Activated CD4-positive, alpha-beta T cell treated with anti-CD3 and anti-CD28 coated beads, Interleukin-2, Interleukin-4, amounts not matched to agents 100 ng/mL and 50 ng/mL, durations not matched to agents 16 hours and 8 hours (primary cell): ENCODE data around the gene LSM14A.
"Not testable (repeated sequence)": the region's sequence is repeated elsewhere in the genome, so short reads cannot be mapped to it uniquely, and the experiment has no call there.

ENCODE experiments used
- DNase-seq: peaks from one replicate; pipeline ENCODE4 v3.0.0-alpha.2; 2020; ENCODE audit warnings: low spot score

Gene LSM14A

GRCh38 chr19:34191355-34191962, 19.2 kb downstream of the LSM14A start:
- no peak for DNase-seq

DNA sequence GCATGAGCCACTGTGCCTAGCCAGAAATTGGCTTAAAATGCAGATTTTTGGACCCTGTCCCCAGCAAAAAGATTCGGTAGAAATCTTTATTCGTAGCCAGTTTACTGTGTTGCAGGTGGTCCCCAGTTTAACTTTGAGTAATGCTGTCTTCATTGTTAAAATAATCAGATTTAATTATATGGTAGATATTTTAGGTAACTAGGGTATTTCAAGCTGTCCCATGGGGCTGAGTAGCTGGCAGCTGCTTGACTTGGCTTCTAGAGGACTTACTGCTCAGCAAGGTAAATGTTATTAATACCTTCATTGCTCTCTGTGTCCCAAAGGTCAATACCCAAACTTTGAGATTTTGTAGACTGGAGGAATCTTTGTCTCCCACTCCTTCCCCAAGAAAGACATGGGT, 21.1 kb downstream of the LSM14A start:
- DNase-seq = no peak

DNA sequence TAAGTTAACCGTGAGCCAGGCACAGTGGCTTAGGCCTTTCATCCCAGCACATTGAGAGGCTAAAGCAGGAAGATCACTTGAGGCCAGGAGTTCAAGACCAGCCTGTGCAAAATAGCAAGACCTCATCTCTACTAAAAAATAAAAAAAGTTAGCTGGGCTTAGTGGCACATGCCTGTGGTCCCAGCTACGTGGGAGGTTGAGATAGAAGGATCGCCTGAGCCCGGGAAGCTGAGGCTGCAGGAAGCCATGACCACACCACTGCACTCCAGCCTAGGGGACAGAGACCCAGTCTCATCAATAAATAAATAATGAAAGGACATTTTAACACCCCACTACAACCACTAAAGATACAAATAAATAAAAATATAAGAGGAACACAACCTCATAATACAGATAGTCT, 21.6 kb downstream of the LSM14A start:
- DNase-seq = no peak

DNA sequence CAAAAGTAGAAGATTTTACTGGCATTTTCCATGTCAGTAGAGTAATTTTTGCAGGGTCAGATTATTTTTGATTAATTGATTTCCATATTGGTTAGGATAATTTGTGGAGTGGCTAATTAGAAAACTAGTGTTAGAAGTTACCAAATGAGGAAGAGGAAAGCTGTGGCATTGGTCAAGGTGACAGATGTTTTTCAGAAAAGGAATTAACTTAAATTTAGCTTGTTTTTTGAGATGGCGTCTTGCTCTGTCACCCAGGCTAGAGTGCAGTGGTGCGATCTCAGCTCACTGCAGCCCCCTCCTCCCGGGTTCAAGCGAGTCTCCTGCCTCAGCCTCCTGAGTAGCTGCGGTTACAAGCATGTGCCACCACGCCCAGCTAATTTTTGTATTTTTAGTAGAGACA, 28.8 kb downstream of the LSM14A start:
- no peak for DNase-seq

DNA sequence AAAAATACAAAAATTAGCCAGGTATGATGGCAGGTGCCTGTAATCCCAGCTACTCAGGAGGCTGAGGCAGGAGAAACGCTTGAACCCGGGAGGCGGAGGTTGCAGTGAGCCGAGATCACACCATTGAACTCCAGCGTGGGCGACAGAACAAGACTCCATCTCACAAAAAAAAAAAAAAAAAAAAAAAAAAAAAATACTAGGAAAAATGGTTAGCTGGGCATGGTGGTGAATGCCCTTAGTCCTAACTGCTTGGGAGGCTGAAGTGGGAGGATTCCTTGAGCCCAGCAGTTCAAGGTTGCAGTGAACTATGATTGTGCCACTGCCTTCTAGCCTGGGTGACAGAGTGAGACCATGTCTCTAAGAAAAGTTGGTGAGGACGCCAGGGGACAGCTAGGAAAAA, 33.0 kb downstream of the LSM14A start:
- DNase-seq = not testable (repeated sequence)

DNA sequence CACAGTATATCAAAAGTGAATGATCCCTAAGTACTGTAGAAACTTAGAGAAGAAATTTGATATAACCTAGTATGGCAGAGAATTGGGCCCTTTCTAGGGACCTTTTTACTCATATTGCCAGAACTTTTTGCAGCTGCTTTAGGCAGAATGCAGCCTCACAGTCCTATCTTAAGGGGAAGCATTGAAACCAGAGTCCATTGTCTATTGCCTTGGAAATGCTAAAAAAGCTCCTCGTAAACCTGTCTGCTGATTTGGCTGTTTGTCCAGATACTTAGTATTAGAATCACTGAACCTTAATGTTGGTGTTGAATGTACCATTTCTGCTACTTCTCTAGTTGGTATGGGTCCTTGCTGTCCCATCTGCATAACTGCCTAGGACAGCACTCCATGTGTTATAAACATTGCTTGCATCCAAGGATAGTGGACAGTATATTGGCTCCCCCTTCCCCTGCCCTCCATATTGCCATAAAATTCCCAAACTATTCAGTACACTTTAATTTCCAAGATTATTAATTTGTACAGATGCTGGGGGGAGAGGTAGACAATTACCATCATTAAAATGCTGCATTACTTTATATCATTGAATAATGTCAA, 36.1 kb downstream of the LSM14A start:
- DNase-seq = no peak

GRCh38 chr19:34209726-34210125, 37.4 kb downstream of the LSM14A start:
- DNase-seq = no peak

- DNase-seq = no peak
Measured at GRCh38 chr19:34213283-34213682, 41.0 kb downstream of the LSM14A start.

GRCh38 chr19:34214040-34214439, 41.7 kb downstream of the LSM14A start:
- DNase-seq = no peak

- no peak for DNase-seq
Measured at GRCh38 chr19:34215006-34215665, 42.8 kb downstream of the LSM14A start.

DNA sequence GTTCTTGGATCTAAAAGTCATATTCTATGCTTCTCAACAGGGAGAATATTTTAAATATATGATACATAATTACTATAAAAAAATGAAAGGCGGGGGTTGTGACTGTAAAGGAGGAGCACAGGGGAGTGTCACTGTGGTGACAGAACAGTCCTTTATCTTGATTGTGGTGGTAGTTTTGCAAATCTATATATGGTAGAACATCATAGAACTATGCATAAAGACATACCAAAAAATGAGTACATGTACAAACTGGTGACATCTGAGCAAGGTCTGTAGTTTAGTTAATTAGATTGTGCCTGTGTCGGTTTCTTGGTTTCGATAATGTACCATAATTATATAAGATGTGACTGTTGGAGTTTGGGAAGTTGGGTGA, 43.3 kb downstream of the LSM14A start:
- DNase-seq = no peak

GRCh38 chr19:34216745-34217219, 44.5 kb downstream of the LSM14A start:
- not testable (repeated sequence) for DNase-seq

- peak; percentile 70 for DNase-seq
Measured at GRCh38 chr19:34217952-34218817, 45.9 kb downstream of the LSM14A start.

DNA sequence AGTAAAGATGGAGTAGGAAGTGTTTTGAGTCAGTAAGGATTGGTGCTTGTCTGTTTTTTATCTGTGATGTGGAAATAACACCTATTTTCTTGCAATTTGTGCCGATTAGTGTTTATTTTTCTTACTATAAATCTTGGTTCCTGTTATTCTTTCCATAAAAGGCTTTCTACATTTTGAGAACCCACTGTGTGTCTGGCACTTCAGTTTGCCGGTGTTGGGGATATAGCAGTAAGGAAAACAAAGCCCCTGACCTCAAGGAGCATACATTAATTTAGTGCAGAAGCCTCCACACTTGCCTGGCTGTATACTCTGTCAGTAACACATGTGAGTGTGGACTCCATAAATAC, 46.5 kb downstream of the LSM14A start:
- no peak for DNase-seq

GRCh38 chr19:34220472-34221063, 48.3 kb downstream of the LSM14A start:
- peak; percentile 62 for DNase-seq

GRCh38 chr19:34222386-34222785, 50.1 kb downstream of the LSM14A start:
- DNase-seq = no peak

GRCh38 chr19:34224996-34225658, 52.8 kb downstream of the LSM14A start:
- DNase-seq = peak; percentile 74

- no peak for DNase-seq
Measured at GRCh38 chr19:34225659-34226015, 53.3 kb downstream of the LSM14A start.

- DNase-seq = peak; percentile 80
Measured at GRCh38 chr19:34226036-34226435, 53.7 kb downstream of the LSM14A start.

GRCh38 chr19:34228347-34228746, 56.0 kb downstream of the LSM14A start:
- DNase-seq = no peak

DNA sequence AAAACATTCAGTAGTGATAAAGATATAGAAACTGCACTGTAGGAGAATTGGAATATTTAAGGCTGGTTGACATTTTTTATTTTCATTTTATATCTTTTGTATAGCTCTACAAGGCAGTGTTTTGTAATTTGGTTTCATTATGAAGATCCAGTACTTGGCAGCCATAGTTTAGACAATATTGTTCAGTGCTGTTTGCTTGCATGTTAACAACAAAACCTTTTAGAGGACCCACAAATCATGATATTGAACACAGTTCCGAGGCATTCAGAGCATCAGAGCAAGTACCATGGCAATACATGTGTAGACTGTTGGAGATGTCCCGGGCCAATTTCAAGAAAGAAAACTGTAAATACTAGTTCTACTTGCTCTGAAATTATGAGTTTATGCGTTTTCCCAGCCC, 56.5 kb downstream of the LSM14A start:
- no peak for DNase-seq

GRCh38 chr19:34229721-34230120, 57.4 kb downstream of the LSM14A start:
- peak; percentile 59 for DNase-seq
